GM21576 (cell line): ENCODE results near the gene ETS1.

Source experiments
- ATAC-seq: cut with Tn5 transposase; IDR thresholded peaks from one replicate; pipeline ENCODE4 v1.9.1; 2021; ENCODE audit warnings: mild to moderate bottlenecking, moderate library complexity; ENCODE audit not compliant: unreplicated experiment

Gene ETS1

GRCh38 chr11:128587415-128587814, at the start of gene ETS1:
ETS1 (minus strand) TSS chr11:128587558; CDS start chr11:128573130, 14,428 bp downstream.
- ATAC-seq, result no peak

- no peak for ATAC-seq
Measured at GRCh38 chr11:128634395-128634794, 47.0 kb upstream of the ETS1 start.

GRCh38 chr11:128633384-128633965, 46.1 kb upstream of the ETS1 start:
- no peak for ATAC-seq

- no peak for ATAC-seq
Measured at GRCh38 chr11:128632141-128632791, 44.9 kb upstream of the ETS1 start.

- peak; percentile 67 for ATAC-seq
Measured at GRCh38 chr11:128630367-128631230, 43.2 kb upstream of the ETS1 start.

- no peak for ATAC-seq
Measured at GRCh38 chr11:128629516-128630106, 42.3 kb upstream of the ETS1 start.

GRCh38 chr11:128628686-128629085, 41.3 kb upstream of the ETS1 start:
- ATAC-seq, result no peak

- peak; percentile 13 for ATAC-seq
Measured at GRCh38 chr11:128628325-128628673, 40.9 kb upstream of the ETS1 start.

- peak; percentile 23 for ATAC-seq
Measured at GRCh38 chr11:128627666-128628324, 40.4 kb upstream of the ETS1 start.

GRCh38 chr11:128626913-128627665, 39.7 kb upstream of the ETS1 start:
- no peak for ATAC-seq

GRCh38 chr11:128625746-128626145, 38.4 kb upstream of the ETS1 start:
- ATAC-seq, result no peak

GRCh38 chr11:128625326-128625725, 38.0 kb upstream of the ETS1 start:
- no peak for ATAC-seq

- peak; percentile 43 for ATAC-seq
Measured at GRCh38 chr11:128624269-128625175, 37.2 kb upstream of the ETS1 start.

GRCh38 chr11:128623091-128623490, 35.7 kb upstream of the ETS1 start:
- no peak for ATAC-seq

GRCh38 chr11:128621601-128622501, 34.5 kb upstream of the ETS1 start:
- ATAC-seq, result no peak

GRCh38 chr11:128620309-128621100, 33.1 kb upstream of the ETS1 start:
- no peak for ATAC-seq

- no peak for ATAC-seq
Measured at GRCh38 chr11:128619540-128620308, 32.4 kb upstream of the ETS1 start.
